DMS153 (cell line): ENCODE measurements around the gene JARID2.
A peak's percentile ranks its signal among the peaks of the same experiment; 100 is the strongest.

ENCODE experiments used
- DNase-seq: peaks from one replicate; lab custom pipeline; 2025; lab: John Stamatoyannopoulos, UW

Gene JARID2

GRCh38 chr6:15491255-15491985 lies 245.6 kb downstream of the JARID2 start:
- DNase-seq, result no peak

GRCh38 chr6:15491986-15492269 lies 246.1 kb downstream of the JARID2 start:
- DNase-seq, result no peak

- no peak for DNase-seq
Measured at GRCh38 chr6:15493437-15494168, 247.7 kb downstream of the JARID2 start.

- DNase-seq, result no peak
Measured at GRCh38 chr6:15495375-15495901, 249.6 kb downstream of the JARID2 start.

- DNase-seq, result no peak
Measured at GRCh38 chr6:15496345-15497131, 250.7 kb downstream of the JARID2 start.

- no peak for DNase-seq
Measured at GRCh38 chr6:15498640-15499039, 252.8 kb downstream of the JARID2 start.

GRCh38 chr6:15499125-15499524 lies 253.3 kb downstream of the JARID2 start:
- DNase-seq, result no peak

- DNase-seq, result no peak
Measured at GRCh38 chr6:15499591-15499990, 253.7 kb downstream of the JARID2 start.

GRCh38 chr6:15500078-15500740 lies 254.3 kb downstream of the JARID2 start:
- DNase-seq, result no peak

GRCh38 chr6:15500901-15501825 lies 255.3 kb downstream of the JARID2 start:
- no peak for DNase-seq

- DNase-seq, result no peak
Measured at GRCh38 chr6:15501826-15502445, 256.1 kb downstream of the JARID2 start.

GRCh38 chr6:15502446-15503345 lies 256.8 kb downstream of the JARID2 start:
- no peak for DNase-seq

- DNase-seq, result no peak
Measured at GRCh38 chr6:15503346-15503680, 257.4 kb downstream of the JARID2 start.

- no peak for DNase-seq
Measured at GRCh38 chr6:15504040-15504495, 258.2 kb downstream of the JARID2 start.

- DNase-seq, result peak; percentile 51
Measured at GRCh38 chr6:15504581-15505350, 258.9 kb downstream of the JARID2 start.

GRCh38 chr6:15505463-15505918 lies 259.6 kb downstream of the JARID2 start:
- DNase-seq, result no peak

- no peak for DNase-seq
Measured at GRCh38 chr6:15506066-15506465, 260.2 kb downstream of the JARID2 start.

- no peak for DNase-seq
Measured at GRCh38 chr6:15507221-15507620, 261.4 kb downstream of the JARID2 start.

GRCh38 chr6:15507746-15508145 lies 261.9 kb downstream of the JARID2 start:
- DNase-seq, result no peak
